Endothelial cell of umbilical vein (primary cell): Measurements from ENCODE around the gene MTERF4. TPM values are rescaled to one million over a fixed set of nuclear protein-coding genes. Genes with fewer than 3 reads are reported as not detected.

Experiments used
- BruUV-seq: library from RNA; stranded (reverse); fragments of 400-500 nt; replicated peaks from 2 replicates; lab custom pipeline; 2021; lab: Mats Ljungman, UMichigan
- CTCF ChIA-PET: fragments of 300-600, 350-600 bp; sonication (Branson Sonifier 250); formaldehyde crosslinking; loops from one replicate; lab custom pipeline; 2021; ENCODE audit warnings: antibody characterized with exemption, inconsistent platforms; lab: Charles Lee
- POLR2A ChIA-PET: fragments of 300-600, 350-600 bp; sonication (Branson Sonifier 250); formaldehyde crosslinking; loops from one replicate; lab custom pipeline; 2021; ENCODE audit warnings: antibody characterized with exemption, inconsistent platforms; lab: Charles Lee
- DNase-seq: peaks from one replicate; pipeline ENCODE4 v3.0.0-alpha.2; 2011; ENCODE audit warnings: low read depth, low spot score
- FAIRE-seq: peaks from 2 replicates; lab custom pipeline; 2011; peaks lifted over from hg19 to GRCh38; lab: Jason Lieb, UNC
- H2AFZ ChIP-seq: 2 replicates; pipeline ENCODE4 v1.6.0; 2012; ENCODE audit warnings: low read depth, low read length, control low read depth, inconsistent platforms
- H3K27ac ChIP-seq: 2 replicates; pipeline ENCODE4 v1.5.1; 2011; ENCODE audit warnings: low read depth, mild to moderate bottlenecking, control low read depth, low read length, moderate library complexity; ENCODE audit not compliant: insufficient read depth
- H3K27me3 ChIP-seq, 2 experiments: 2 replicates each; pipeline versions ENCODE4 v1.6.0 to v1.6.1; 2011; ENCODE audit warnings: low read length in 2 of 2, mixed read lengths in 1 of 2; ENCODE audit not compliant: control insufficient read depth in 2 of 2, insufficient read depth in 2 of 2
- H3K36me3 ChIP-seq, 2 experiments: 2 replicates in 1 of 2; 3 replicates in 1 of 2; pipeline ENCODE4 v1.5.1; 2011; ENCODE audit warnings: low read length in 2 of 2, mild to moderate bottlenecking in 1 of 2, moderate library complexity in 1 of 2; ENCODE audit not compliant: control insufficient read depth in 2 of 2, insufficient read depth in 2 of 2; ENCODE audit errors: extremely low read depth in 1 of 2
- H3K4me1 ChIP-seq: 3 replicates; pipeline ENCODE4 v1.5.1; 2011; ENCODE audit warnings: mild to moderate bottlenecking, low read length; ENCODE audit not compliant: control insufficient read depth, insufficient read depth; ENCODE audit errors: extremely low read depth
- H3K4me2 ChIP-seq: 2 replicates; pipeline ENCODE4 v1.6.1; 2011; ENCODE audit warnings: low read length, control low read depth, mixed read lengths; ENCODE audit not compliant: insufficient read depth
- H3K4me3 ChIP-seq, 3 experiments: fragments of 200-600 bp in 1 of 3; sonication (generic), shearing (Covaris generic) in 1 of 3; replicated peaks in 1 of 3; 2 replicates each; pipeline ENCODE4 v1.5.1; 2011 to 2016; ENCODE audit warnings: control low read depth in 3 of 3, low read length in 3 of 3, mild to moderate bottlenecking in 2 of 3, inconsistent platforms in 1 of 3, low read depth in 1 of 3, moderate library complexity in 1 of 3; ENCODE audit not compliant: insufficient read depth in 1 of 3
- H3K79me2 ChIP-seq: 2 replicates; pipeline ENCODE4 v1.6.0; 2012; ENCODE audit warnings: low read length, inconsistent platforms; ENCODE audit not compliant: control insufficient read depth, insufficient read depth
- H3K9ac ChIP-seq: replicated peaks from 2 replicates; pipeline ENCODE3; 2011; ENCODE audit warnings: low read length, control low read depth; ENCODE audit not compliant: insufficient read depth; ENCODE audit errors: extremely low read depth
- H3K9me1 ChIP-seq: replicated peaks from 3 replicates; pipeline ENCODE4 v1.6.0; 2011; ENCODE audit warnings: mild to moderate bottlenecking, low read length; ENCODE audit not compliant: control insufficient read depth, insufficient read depth; ENCODE audit errors: extremely low read depth
- H3K9me3 ChIP-seq: replicated peaks from 2 replicates; pipeline ENCODE4 v1.5.1; 2012; ENCODE audit warnings: low read length, inconsistent platforms; ENCODE audit not compliant: control insufficient read depth, insufficient read depth
- H4K20me1 ChIP-seq: replicated peaks from 2 replicates; pipeline ENCODE3; 2011; ENCODE audit warnings: mild to moderate bottlenecking, low read length; ENCODE audit not compliant: control insufficient read depth, insufficient read depth; ENCODE audit errors: extremely low read depth
- EZH2 ChIP-seq: IDR thresholded peaks from 2 replicates; pipeline ENCODE4 v1.6.1; 2012; ENCODE audit warnings: borderline replicate concordance, low read depth, mild to moderate bottlenecking, moderate library complexity, low read length, inconsistent platforms; ENCODE audit not compliant: severe bottlenecking
- FOS ChIP-seq: IDR thresholded peaks from 2 replicates; pipeline ENCODE4 v1.6.1; 2011; ENCODE audit warnings: mild to moderate bottlenecking, low read length, moderate library complexity, borderline replicate concordance; ENCODE audit not compliant: insufficient read depth
- GATA2 ChIP-seq: IDR thresholded peaks from 2 replicates; pipeline ENCODE4 v1.7.0; 2011; ENCODE audit warnings: low read depth, mild to moderate bottlenecking, moderate library complexity, mixed read lengths, low read length; ENCODE audit not compliant: insufficient read length, insufficient read depth
- JUN ChIP-seq: IDR thresholded peaks from 2 replicates; pipeline ENCODE4 v1.6.1; 2011; ENCODE audit warnings: borderline replicate concordance, low read depth; ENCODE audit not compliant: insufficient read length, insufficient read depth
- MAX ChIP-seq: IDR thresholded peaks from 2 replicates; pipeline ENCODE4 v1.6.1; 2011; ENCODE audit not compliant: insufficient read depth, insufficient read length
- MYC ChIP-seq: IDR thresholded peaks from one replicate; pipeline ENCODE4 v1.6.1; 2011; ENCODE audit warnings: mild to moderate bottlenecking, low read depth, low read length
- POLR2A ChIP-seq: IDR thresholded peaks from 2 replicates; pipeline ENCODE4 v1.6.1; 2012; ENCODE audit warnings: low read depth, mild to moderate bottlenecking, control low read depth, low read length
- POLR2AphosphoS5 ChIP-seq: IDR thresholded peaks from 2 replicates; pipeline ENCODE4 v1.6.1; 2012; ENCODE audit warnings: low read depth, mild to moderate bottlenecking, control low read depth, low read length, moderate library complexity; ENCODE audit not compliant: insufficient read depth
- dilution Hi-C: fragments of 300-500 bp; cut with MboI; formaldehyde crosslinking; loops from one replicate; pipeline ENCODE4 v1.15.0; 2019; ENCODE audit warnings: low sequenced_read_pairs; ENCODE audit not compliant: extremely low pct_ligation_motif_present
- intact Hi-C: fragments of 100-400 bp; cut with micrococcal nuclease; formaldehyde crosslinking; loops from one replicate; pipeline ENCODE4 v1.10.0; 2022
- polyA plus RNA-seq, 4 experiments: library from polyadenylated mRNA; depleted of rRNA in 3 of 4; stranded (reverse) in 3 of 4; unstranded in 1 of 4; fragments of >200 nt; gene quantifications; 2 replicates each; pipeline versions ENCODE4 v1.2.1 to v1.2.3, GENCODE V29; 2011 to 2012; ENCODE audit warnings: missing spikeins in 1 of 4
- total RNA-seq: library from RNA; stranded (reverse); gene quantifications from 2 replicates; pipeline ENCODE4 v1.2.3, GENCODE V29; 2021
- TF ChIP-seq, protein P1 (sequence below), 2 donors: IDR thresholded peaks; 1 replicate in 1 of 2; 2 replicates in 1 of 2; pipeline ENCODE4 v1.5.1; 2011; ENCODE audit warnings: low read length in 2 of 2, mild to moderate bottlenecking in 2 of 2, moderate library complexity in 2 of 2, control low read depth in 1 of 2, inconsistent platforms in 1 of 2, low read depth in 1 of 2; ENCODE audit not compliant: insufficient read depth in 1 of 2; ENCODE audit errors: extremely low read depth in 1 of 2

Gene MTERF4
- total and polyA plus RNA-seq, 2 donors (not counting 3 experiments of a cell fraction or from before 2014, with no cell fraction given): 14.7 to 27.3 TPM

DNA sequence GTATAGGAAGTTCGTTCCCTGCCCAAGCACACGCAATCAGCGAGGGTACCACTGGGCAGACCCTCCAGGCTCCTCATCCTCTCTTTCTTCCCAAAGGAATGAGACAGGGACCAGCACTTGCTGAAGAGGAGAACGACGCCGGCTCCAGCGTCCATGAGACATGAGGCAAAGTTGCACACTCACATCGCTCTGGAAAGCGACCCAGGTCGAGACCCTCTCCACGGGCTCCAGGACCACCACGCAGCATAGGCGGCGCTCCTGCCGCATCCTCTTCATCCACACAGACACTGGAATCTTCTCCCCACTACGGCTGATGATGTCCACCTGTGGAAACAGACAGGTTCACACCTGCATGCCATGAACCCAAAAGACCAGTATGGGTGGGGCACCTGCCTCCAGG, 36.4 kb upstream of the MTERF4 start:
- FAIRE-seq (no peak), DNase-seq (no peak)
- no peaks in the 10 kb centered on the region for H4K20me1 ChIP-seq
- H3K9me3 ChIP-seq: no peaks in the 10 kb centered on the region
- TF ChIP-seq MYC: no peak
- TF ChIP-seq GATA2: no peak
- no peak for TF ChIP-seq EZH2
- TF ChIP-seq POLR2A: no peak
- no peak for TF ChIP-seq FOS
- TF ChIP-seq POLR2AphosphoS5: no peak
- TF ChIP-seq JUN: no peak
- TF ChIP-seq MAX: no peak
- TF ChIP-seq, protein P1, sequence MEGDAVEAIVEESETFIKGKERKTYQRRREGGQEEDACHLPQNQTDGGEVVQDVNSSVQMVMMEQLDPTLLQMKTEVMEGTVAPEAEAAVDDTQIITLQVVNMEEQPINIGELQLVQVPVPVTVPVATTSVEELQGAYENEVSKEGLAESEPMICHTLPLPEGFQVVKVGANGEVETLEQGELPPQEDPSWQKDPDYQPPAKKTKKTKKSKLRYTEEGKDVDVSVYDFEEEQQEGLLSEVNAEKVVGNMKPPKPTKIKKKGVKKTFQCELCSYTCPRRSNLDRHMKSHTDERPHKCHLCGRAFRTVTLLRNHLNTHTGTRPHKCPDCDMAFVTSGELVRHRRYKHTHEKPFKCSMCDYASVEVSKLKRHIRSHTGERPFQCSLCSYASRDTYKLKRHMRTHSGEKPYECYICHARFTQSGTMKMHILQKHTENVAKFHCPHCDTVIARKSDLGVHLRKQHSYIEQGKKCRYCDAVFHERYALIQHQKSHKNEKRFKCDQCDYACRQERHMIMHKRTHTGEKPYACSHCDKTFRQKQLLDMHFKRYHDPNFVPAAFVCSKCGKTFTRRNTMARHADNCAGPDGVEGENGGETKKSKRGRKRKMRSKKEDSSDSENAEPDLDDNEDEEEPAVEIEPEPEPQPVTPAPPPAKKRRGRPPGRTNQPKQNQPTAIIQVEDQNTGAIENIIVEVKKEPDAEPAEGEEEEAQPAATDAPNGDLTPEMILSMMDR (IDR thresholded peaks at IDR 0.05; ENCODE audit: extremely low read depth in 1 of 2, insufficient read depth in 1 of 2, low read depth in 1 of 2, low read length in 2 of 2): no peak
- intact Hi-C loops: no loop called here
- no peaks in the 10 kb centered on the region for H3K27me3 ChIP-seq
- no peaks in the 10 kb centered on the region for H3K4me1 ChIP-seq
- H3K36me3 ChIP-seq: peaks cover 0 to 3% of the 10 kb centered on the region in 2 experiments
- no peak overlapping the region for H3K4me2 ChIP-seq
- dilution Hi-C loops: no loop called here
- H3K9me1 ChIP-seq: no peaks in the 10 kb centered on the region
- ChIA-PET POLR2A (no interaction called here), CTCF (interaction anchor here (1.2 kb wide), 1 partner anchor 155 kb away, joined by 6 read pairs; no protein-coding TSS in a partner anchor)
- no peaks in the 10 kb centered on the region for H3K79me2 ChIP-seq
- H2AFZ ChIP-seq: no peak overlapping the region
- no peak overlapping the region for H3K4me3 ChIP-seq
- no peak overlapping the region for H3K27ac ChIP-seq
- H3K9ac ChIP-seq: no peak overlapping the region
- BruUV-seq: no TSS peak
